Astrocyte of the cerebellum (primary cell): ENCODE data around the gene RASAL2.

Source experiments
- DNase-seq: peaks from one replicate; pipeline ENCODE4 v3.0.0-alpha.2; 2011; ENCODE audit warnings: low read depth
- H3K4me3 ChIP-seq: 2 replicates; pipeline ENCODE4 v1.5.1; 2011; ENCODE audit warnings: mild to moderate bottlenecking, low read depth, low read length, moderate library complexity
- CTCF ChIP-seq: IDR thresholded peaks from 2 replicates; pipeline ENCODE4 v1.5.1; 2012; ENCODE audit warnings: low read length, low read depth, moderate library complexity, mild to moderate bottlenecking; ENCODE audit errors: missing control alignments
- in situ Hi-C: cut with HindIII; loops from 2 replicates; pipeline ENCODE4 v1.10.0; 2017; ENCODE audit warnings: low sequenced_read_pairs

RASAL2 gene

GRCh38 chr1:178533121-178533946 lies 439.4 kb downstream of the RASAL2 start:
- in situ Hi-C loops: no loop called here
- TF ChIP-seq CTCF: no peak
- no peak for DNase-seq
- H3K4me3 ChIP-seq: no peak overlapping the region
